ENCODE measurements around the gene TRPM3.

GRCh38 chr9:70525519-70525918 is 595.9 kb downstream of the TRPM3 start:
- no peak for TF ChIP-seq CTCF (IDR thresholded peaks at IDR 0.05)
- TF ChIP-seq POLR2AphosphoS2 (conservative IDR thresholded peaks at IDR 0.05; ENCODE audit: low read length): no peak

Data from A549 (cell line).